AG04449 (cell line): Measurements from ENCODE around the gene SPI1.

Experiments
- CTCF ChIA-PET: fragments of 350-600 bp; formaldehyde crosslinking; extraction: SDS; loops from one replicate; lab custom pipeline; 2021; ENCODE audit warnings: antibody characterized with exemption; lab: Yijun Ruan, JAX
- POLR2A ChIA-PET: fragments of 400-600, 350-600 bp; formaldehyde crosslinking; extraction: SDS; loops from one replicate; lab custom pipeline; 2020; ENCODE audit warnings: antibody characterized with exemption, inconsistent platforms; lab: Yijun Ruan, JAX
- DNase-seq: peaks from one replicate; pipeline ENCODE4 v3.0.0-alpha.2; 2010; ENCODE audit warnings: low read depth, low spot score
- H3K4me3 ChIP-seq: 2 replicates; pipeline ENCODE4 v1.5.1; 2011; ENCODE audit warnings: low read depth, mild to moderate bottlenecking, control low read depth, low read length
- CTCF ChIP-seq: IDR thresholded peaks from one replicate; pipeline ENCODE4 v1.5.1; 2011; ENCODE audit warnings: mild to moderate bottlenecking, moderate library complexity, low read length, control low read depth, inconsistent platforms; ENCODE audit not compliant: insufficient read depth; ENCODE audit errors: missing control alignments

Gene SPI1

DNA sequence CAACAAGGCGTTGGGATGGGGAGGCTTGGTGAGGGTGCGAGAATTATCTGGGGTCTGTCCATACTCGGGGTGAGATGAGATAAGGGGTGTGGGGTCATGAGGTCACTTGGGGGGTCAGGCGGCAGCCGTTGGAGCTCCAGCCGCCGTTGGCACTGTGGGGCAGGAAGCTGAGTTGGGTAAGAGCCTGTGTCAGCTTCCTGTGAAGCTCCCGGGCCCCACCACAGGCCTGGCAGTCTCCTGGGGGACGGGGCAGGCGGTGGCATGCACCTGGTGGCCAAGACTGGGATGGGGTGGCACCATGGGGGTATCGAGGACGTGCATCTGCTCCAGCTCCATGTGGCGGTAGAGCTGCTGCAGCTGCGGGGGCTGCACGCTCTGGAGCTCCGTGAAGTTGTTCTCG lies 18.8 kb downstream of the SPI1 start:
- DNase-seq, result no peak
- H3K4me3 ChIP-seq, result no peak overlapping the region
- no peak for TF ChIP-seq CTCF
- CTCF ChIA-PET, result interaction anchor here (0.8 to 5.1 kb wide), 5 partner anchors 10 to 183 kb away, joined by 3 to 30 read pairs (median 3); partner anchors contain the start of gene ARFGAP2
- POLR2A ChIA-PET, result no interaction called here

DNA sequence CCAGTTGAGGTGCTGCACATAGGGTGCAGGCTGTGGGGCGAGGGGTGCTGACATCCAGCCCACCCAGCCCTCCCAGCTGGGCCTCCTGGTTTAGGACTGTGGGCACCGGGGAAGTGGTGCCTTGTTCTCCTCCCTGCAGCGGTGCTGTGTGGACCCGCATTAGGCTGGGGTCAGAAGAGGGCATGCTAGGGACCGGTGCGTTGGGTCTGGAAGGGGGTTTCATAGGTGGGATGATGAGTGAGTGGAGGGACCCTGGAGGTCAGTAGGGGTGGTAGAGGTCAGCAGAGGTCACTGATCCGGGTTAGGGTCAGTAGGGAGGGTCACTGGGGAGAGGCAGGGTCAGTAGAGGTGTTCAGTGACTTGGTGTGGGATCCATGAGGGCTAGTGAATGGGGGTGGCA lies 19.2 kb downstream of the SPI1 start:
- CTCF ChIA-PET, result interaction anchor here (0.8 to 5.1 kb wide), 6 partner anchors 9 to 182 kb away, joined by 3 to 30 read pairs (median 3); partner anchors contain the start of gene ARFGAP2
- POLR2A ChIA-PET, result no interaction called here
- TF ChIP-seq CTCF, result no peak

GRCh38 chr11:47358731-47359051 lies 19.7 kb downstream of the SPI1 start:
- no peak for DNase-seq
- ChIA-PET POLR2A (no interaction called here), CTCF (interaction anchor here (1.0 to 5.1 kb wide), 3 partner anchors 14 to 31 kb away, joined by 3 to 30 read pairs (median 6); no protein-coding TSS in a partner anchor)
- no peak for TF ChIP-seq CTCF
- no peak overlapping the region for H3K4me3 ChIP-seq

More for the DNA sequence above, 19.2 kb downstream of the SPI1 start:
- no peak overlapping the region for H3K4me3 ChIP-seq
- no peak for DNase-seq

DNA sequence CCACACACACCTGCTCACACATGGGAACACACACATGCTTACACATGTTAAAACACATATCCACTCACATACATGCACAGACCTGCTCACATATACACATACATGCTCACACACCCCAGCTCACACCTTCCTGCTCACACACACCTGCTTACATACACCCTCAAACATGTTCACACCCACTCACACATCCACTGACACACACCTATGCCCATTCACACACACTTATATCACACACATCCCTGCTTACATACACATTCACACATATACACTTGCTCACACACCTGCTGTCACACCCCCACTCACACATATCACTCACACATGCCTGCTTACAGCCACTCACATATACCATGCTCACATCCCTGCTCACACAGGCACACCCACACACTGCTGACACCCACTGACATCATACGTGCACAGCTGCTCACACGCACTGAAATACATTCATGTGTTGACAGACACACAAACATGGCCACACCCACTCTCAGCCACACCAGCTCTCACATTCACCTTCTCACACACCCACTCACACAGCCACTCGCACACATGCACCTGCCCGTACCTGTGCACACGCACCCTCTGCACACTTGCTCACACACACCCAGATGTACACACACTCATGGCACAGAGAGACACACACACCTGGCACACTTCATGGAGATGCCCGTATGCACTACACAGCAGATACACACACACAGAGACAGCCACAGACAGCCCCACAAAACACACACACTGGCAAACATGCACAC lies 20.2 kb downstream of the SPI1 start:
- POLR2A ChIA-PET, result no interaction called here
- no peak for TF ChIP-seq CTCF
- H3K4me3 ChIP-seq, result no peak overlapping the region
- CTCF ChIA-PET, result interaction anchor here (0.8 to 5.1 kb wide), 4 partner anchors 15 to 178 kb away, joined by 3 to 30 read pairs (median 3); no protein-coding TSS in a partner anchor
- no peak for DNase-seq

DNA sequence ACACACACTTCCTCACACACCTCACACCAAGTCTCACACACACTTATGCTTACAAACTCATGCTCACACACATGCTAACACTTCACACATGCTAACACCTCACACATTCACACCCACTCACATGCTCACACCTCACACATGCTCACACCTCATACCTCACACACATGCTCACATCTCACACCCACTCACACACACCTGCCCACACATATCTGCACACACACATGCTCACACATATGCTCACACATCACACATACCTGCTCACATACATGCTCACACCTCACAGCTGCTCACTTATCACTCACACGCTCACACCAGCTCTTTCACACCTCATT lies 21.4 kb downstream of the SPI1 start:
- POLR2A ChIA-PET, result no interaction called here
- TF ChIP-seq CTCF, result no peak
- H3K4me3 ChIP-seq, result no peak overlapping the region
- no peak for DNase-seq
- CTCF ChIA-PET, result interaction anchor here (0.9 to 5.1 kb wide), 3 partner anchors 16 to 98 kb away, joined by 3 to 30 read pairs (median 3); no protein-coding TSS in a partner anchor

DNA sequence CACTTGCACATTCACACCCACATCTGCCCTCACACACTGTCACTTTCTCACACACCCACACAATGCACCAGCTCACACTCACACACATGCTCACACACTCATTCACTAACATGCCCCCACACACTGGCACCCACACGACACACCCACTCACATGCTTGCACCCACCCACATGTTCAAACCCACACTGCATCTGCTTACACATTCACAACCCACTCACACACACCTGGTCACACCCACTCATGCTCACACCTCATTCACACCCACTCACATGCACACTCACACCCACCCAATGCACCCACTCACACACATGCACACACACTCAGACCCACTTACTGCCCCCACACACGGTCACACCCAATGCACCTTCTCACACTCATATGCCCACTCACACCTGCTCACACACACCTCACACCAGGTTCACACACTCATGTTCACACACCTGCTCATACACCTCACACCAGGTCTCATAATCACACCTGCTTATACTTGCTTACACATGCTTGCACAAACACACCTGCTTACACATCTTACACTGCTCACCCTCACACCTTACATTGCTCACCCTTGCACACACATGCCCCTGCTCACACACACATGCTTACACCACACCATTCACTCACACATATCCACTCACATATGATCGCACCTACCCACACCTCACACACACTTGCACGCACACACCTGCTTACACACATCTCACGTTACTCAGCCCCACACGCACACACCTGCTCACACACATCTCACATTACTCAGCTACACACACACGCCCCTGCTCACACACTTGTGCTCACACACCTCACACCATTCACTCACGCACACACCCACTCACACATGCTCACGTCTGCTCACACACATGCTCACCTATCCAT lies 22.0 kb downstream of the SPI1 start:
- ChIA-PET POLR2A (no interaction called here), CTCF (interaction anchor here (0.9 to 5.1 kb wide), 6 partner anchors 14 to 193 kb away, joined by 3 to 30 read pairs (median 10); partner anchors contain the start of gene ACP2)
- DNase-seq, result no peak
- TF ChIP-seq CTCF, result no peak
- H3K4me3 ChIP-seq, result no peak overlapping the region
